HG02970 (cell line): ENCODE results near the gene JAKMIP1.

Source experiments
- ATAC-seq: cut with Tn5 transposase; IDR thresholded peaks from one replicate; pipeline ENCODE4 v1.9.1; 2021; ENCODE audit warnings: mild to moderate bottlenecking, moderate library complexity, moderate number of reproducible peaks; ENCODE audit not compliant: unreplicated experiment, low FRiP score

Gene JAKMIP1

GRCh38 chr4:6204871-6205566 lies 4.7 kb upstream of the JAKMIP1 start:
- ATAC-seq, result no peak

DNA sequence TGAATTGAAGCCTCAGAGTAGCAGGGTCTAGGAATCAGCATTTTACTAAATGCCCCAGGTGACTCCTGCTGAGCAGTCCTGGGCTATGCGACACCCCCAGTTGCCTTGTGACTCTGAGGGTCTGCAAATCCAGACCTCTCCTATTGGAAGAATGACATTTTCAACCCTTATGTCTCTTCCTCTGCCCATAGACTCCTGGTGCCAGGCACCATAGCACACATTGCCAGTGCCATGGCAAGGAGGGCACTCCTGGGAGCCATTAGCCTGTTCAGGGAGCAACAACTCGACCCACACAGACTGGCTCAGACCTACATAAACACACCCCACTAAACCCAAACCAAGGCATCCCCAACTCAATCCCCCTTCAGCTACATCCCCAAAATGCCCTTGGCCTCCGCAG lies 3.7 kb upstream of the JAKMIP1 start:
- ATAC-seq, result no peak

- no peak for ATAC-seq
Observed at GRCh38 chr4:6201580-6202091, 1.3 kb upstream of the JAKMIP1 start.

DNA sequence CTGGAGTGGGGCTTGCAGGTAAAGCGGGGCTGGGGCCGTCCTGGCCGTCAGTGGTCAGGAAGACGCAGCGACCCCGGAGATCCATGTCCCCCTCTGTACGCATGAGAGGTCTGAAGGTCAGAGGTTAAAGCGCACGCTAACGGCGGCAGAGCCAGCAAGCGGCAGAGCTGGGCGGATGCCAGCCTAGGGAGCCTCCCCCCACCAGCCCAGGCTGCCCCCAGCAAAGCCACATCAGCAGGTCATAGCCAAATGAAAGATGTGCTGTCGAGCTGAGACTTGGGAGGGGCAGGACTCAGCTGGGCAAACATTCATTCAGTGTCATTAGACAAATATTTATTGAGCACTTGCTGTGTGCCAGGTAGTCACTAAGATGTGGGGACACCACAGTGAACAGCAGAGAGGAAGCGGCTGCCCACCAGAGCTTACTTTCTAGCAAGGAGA lies 593 bp upstream of the JAKMIP1 start:
- ATAC-seq, result no peak

- no peak for ATAC-seq
Observed at GRCh38 chr4:6199422-6199921, 877 bp downstream of the JAKMIP1 start.

GRCh38 chr4:6198768-6199421 lies 1.5 kb downstream of the JAKMIP1 start:
- no peak for ATAC-seq

DNA sequence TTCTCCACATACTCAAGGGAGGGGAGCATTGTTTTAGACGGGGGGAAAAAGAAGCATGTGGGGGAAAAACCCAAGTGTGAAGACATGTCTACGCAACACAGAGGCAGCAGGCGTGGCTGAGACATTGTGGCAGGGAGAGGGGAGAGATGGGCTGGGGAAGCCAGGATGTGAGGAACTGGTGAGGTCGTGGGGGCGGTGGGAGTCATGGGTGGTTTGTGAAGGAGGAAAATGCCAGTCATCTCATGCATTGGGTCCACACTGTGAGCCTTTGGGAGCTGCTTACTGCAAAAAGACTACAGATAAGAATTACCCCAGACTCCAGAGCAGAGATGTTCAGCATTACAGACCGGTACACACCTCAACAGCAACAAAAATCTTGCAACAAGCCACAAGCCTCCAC lies 2.1 kb downstream of the JAKMIP1 start:
- no peak for ATAC-seq

DNA sequence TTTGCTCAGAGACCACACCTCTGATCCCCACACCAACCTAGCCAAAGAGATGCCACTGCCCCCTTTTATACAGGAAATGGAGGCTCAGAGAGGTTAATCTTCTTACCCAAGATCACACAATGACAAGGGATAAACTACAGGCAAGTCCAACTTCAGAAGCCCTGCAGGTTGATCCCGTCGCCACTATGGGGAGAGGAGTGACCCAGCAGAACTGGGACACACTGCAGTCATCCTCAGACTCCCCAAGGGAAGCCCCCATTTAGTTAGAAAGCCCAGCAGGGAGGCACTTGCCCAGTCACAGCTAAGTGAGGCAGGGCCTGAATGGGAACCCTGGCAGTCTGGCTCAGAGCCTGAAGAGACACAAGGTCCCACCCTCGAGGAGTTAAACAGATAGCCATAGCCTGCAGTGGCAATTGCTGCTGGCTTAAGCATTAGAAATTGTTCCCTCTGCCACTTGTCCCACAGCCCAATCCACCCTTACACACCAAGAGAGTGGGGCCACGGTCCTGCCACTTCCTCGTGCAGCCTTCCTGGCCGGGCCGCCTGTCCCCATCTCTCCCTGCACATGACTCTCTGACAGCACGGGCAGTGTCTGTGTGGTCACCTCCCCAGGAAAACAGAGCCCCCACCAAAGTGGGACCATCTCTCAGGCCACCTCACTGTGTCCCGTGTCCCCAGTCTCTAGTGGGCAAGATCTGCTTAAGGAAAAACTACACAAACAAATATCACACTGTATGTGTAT lies 2.7 kb downstream of the JAKMIP1 start:
- ATAC-seq, result no peak

- ATAC-seq, result no peak
Observed at GRCh38 chr4:6196871-6197270, 3.5 kb downstream of the JAKMIP1 start.

GRCh38 chr4:6196324-6196723 lies 4.0 kb downstream of the JAKMIP1 start:
- no peak for ATAC-seq

DNA sequence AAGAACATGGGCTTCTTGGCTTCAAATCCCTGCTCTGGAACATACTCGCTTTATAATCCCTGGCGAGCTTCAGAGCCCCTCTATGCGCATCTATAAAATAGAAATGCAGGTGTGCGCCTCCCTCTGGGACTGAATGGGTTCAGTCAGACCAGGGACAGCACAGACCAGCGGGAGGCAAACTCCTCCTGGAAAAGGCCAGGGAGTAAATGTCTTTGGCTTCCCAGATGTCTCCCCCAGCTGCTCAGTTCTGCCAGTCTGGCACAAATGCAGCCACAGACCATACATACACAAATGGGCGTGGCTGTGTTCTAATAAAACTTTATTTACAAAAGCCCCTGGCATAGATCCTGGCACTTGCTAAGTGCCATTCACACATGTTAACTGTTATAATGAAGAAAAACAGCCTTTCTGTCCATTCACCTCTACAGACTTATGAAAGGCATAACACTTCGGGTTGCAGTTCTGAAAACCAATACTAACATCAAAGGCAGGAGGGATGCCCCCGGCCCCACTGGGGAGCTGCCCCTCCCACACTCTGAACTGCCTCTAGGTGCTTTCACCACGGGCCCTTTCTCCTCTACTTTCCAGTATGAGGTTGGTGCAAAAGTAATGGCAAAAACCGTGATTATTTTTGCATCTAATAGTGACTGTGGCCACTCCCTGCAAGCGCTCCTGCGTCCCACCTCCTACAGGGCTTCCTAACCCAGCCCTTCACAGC lies 4.6 kb downstream of the JAKMIP1 start:
- no peak for ATAC-seq

DNA sequence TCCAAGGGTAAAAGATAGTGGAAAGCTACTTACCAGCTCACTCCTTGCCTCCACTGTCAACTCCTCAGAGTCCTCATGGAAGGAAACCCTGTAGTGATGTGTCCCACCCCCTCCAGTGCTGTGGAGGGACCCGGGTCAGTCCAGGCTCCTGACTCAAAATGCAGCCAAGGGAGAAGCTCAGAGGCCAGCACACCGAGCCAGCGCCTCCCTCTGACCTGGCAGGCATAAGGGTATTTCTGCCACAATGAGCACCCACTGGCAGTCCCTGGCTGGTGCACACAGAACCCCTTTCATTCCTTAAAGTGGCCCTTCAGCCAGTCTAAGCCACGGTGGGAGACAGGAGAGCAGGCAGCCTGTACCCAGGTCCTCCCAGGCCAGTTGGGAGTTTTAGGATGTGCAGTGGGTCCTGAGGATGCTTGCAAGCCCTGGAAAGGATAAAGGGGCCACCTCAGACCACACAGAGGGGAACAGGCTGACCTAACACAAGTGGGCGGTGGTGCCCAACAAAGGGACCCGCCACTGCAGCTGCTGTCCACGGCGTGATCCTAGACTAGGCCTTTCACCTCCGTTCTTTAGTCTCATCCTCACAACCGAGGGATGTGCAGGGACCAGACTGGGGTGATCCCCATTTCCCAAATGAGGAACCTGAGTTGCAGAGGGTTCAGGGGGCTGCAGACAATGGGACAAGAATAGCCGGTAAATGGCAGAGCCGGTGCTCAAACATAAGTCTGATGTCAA lies 5.7 kb downstream of the JAKMIP1 start:
- no peak for ATAC-seq

DNA sequence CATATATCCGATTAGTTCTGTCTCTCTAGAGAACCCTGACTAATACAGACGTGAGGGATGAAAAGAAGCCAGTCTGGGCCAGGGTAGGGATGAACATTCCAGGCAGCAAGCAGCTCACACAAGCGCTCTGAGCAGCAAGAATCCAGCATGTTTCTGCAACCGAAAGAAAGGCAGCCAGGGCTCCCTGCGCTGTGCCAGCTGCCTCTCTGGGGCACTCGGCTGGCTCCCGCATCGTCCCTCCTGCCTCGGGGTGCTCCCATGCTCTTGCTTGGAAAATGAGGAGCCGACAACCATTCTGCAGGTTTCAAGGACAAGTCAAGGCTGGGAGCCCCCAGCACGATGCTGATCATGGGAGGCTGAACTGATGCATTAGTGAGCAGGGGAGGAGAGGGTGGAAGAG lies 7.0 kb downstream of the JAKMIP1 start:
- no peak for ATAC-seq

GRCh38 chr4:6192245-6192644 lies 8.1 kb downstream of the JAKMIP1 start:
- ATAC-seq, result no peak

- no peak for ATAC-seq
Observed at GRCh38 chr4:6191448-6192130, 8.8 kb downstream of the JAKMIP1 start.

DNA sequence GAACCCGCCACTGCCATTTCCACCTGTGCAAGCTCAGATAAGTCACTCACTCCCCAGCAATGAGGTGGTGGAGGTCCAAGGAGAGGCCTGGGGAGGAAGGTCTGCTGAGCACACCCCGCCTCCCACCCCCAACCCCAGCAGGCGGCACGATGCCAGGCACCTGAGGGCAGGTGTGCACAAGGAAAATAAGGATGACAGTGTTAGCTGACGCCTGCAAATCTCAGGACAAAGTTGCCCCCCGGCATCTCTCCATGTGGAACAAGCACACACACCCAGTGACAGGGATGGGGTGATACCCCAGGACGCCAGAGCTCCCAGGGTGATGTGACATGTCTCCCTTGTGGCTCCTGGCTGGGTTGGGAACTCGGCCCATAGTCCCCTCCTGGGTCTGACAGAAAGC lies 9.9 kb downstream of the JAKMIP1 start:
- no peak for ATAC-seq

DNA sequence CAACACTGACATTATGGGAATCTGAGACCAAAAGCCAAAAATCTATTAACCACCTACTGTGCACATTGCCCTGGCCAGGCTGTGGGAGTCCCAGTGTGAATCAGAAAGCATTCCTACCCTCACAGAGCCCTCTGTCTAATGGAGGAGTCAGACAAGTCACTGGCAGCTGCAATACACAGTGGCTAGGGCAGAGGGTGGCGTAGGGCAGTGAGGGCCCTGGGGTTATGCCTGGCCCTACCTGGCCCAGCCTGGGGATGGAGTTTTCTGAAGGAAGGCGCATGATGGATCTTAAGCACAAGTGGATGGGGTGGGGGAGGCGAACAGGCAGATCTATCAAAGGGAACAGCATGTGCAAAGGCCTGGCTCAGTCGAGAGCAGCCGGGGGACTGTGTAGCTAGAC lies 10.8 kb downstream of the JAKMIP1 start:
- no peak for ATAC-seq

DNA sequence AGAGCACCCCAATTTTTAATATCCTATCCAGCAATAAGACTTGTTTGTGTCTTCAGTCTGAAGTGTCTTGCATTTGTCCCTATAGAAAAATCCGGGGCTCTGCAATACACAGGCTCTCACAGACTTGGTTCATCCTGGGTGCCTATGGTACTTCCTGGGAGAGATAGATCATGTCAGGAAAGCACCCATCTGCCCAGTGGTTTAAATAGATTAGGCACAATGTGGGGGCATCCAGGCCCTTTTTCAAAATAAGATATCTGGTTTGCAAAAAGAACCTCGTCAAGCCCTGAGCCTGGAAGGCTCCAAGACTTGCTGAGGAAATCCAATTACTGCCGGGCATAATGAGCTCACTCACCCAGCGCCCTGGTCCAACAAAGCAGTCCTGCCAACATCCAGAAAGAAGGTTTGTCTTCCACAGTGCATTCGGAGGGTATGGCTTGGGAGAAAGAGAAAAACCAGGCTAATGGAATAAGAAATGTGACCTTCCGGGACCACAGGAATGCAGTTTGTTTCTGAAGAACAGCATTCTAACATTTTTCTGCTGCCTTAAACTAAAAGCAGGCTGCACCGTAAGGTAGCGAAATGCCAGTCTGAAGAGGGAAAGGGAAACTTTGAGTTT lies 11.6 kb downstream of the JAKMIP1 start:
- no peak for ATAC-seq

DNA sequence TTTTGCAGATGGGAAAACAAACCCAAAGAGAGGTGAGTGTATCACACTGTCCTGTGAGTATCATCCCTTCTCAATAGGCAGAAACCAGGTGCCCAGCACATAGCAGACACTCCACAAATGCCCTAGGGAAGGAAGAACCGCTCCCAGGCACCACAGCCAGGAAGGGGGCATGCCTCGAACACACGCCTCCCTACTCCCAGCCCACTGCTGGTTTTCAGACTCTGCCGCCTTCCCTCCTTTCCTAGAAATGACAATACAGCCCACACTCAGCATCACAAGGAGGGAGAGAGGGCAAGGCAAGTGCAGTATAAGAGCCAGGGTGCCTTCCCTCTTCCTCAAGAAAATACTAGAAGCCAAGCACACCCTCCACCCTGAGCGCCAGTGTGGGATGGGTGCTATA lies 16.2 kb downstream of the JAKMIP1 start:
- ATAC-seq, result no peak
